HuH-7.5 (cell line): Measurements from ENCODE around the gene HBZ.
A peak's percentile ranks its signal among the peaks of the same experiment; 100 is the strongest.
"Not testable (repeated sequence)": the region's sequence is repeated elsewhere in the genome, so short reads cannot be mapped to it uniquely, and the experiment has no call there.

ENCODE experiments used
- DNase-seq: peaks from one replicate; pipeline ENCODE4 v3.0.0; 2011; ENCODE audit warnings: low spot score

The HBZ gene

DNA sequence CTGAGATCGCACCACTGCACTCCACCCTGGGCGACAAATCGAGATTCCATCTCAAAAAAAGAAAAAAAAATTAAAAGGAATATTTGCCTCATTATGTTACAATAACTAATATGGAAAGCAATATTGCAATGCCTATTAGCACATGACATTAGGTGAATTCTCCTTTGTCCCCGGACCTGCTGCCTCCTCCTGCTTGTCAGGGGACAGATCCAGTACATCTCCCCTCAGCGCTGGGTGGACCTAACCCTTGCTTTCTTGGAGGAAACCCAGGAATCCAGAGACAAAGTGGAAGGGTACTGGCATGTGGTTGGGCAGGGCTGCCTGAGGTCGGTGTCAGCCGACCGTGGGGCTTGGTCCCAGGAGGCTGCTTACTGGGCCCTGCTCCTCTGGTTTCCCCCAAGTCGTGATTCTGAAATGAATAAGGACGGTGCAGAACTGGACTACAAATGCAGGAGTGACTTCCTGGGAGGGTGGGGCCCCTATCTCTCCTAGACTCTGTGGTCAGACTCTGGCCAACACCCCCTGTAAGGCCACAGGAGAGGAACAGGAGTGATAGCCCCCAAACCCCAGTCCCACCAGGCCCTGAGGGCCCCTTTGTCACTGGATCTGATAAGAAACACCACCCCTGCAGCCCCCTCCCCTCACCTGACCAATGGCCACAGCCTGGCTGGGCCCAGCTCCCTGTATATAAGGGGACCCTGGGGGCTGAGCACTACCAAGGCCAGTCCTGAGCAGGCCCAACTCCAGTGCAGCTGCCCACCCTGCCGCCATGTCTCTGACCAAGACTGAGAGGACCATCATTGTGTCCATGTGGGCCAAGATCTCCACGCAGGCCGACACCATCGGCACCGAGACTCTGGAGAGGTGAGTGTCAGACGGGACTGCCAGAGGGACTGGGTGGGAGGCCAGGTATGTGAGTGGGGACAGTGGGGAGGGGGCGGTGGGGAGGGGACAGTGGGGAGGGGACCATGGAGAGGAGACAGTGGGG, at the start of gene HBZ:
HBZ (plus strand) TSS at position 504 of the 988 bp plus-strand sequence; CDS start at position 770, 266 bp downstream.
- DNase-seq = no peak

DNA sequence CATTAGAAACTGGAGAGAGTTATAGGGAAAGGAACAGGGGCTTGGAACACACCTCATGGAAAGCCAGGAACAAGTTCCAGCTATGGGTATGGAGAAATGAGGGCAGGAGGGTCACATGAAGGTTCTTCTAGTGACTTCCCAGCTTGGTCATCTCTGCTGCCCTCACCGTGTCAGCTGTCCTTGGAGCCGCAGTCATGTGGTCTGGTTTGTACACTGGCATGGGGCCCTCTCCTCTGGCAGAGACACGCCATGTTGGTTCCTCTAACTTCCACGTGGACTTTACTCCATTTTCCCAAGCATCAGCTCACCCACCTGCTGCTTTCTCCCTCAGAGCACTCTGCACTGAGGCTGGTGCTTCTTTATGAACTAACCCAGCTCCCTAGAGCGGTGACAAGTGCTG, 48.1 kb upstream of the HBZ start:
- DNase-seq = no peak

DNA sequence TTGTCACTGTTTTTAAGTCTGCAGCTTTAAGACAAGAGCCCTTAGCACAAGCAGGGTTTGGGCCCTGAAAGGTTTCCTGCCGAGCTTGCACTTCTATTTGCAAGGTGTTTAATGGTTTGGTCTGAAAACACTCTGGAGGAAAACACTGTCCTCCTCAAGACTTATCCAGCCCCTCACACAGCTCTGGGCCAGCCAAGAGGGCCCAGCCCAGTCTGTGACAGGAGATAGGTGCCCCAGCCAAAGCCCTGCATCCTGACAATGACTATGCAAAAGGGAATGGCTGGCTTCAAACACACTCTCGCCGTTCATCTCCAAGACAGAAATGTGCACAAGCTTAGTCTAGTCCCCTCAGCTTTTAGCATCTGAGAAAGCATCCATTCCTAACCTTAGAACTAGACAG, 47.5 kb upstream of the HBZ start:
- DNase-seq = no peak

DNA sequence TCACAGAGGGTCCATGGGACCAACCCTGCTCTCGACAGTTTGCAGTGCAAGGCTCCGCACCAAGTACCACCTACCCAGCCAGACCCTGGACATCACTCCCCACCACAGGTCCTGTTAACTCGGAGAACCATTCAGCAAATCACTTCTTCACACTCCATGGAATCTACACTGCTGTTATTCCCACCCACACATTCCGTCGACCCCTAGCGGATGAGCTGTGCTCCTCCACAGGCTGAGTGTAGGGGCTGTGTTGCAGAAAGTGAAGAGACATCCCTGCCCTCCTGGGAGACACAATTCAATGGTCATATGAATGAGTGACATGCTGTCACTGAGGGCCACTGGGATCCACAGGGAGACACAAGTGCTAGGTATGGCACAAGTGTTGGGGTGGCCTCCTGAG, 46.9 kb upstream of the HBZ start:
- no peak for DNase-seq

DNA sequence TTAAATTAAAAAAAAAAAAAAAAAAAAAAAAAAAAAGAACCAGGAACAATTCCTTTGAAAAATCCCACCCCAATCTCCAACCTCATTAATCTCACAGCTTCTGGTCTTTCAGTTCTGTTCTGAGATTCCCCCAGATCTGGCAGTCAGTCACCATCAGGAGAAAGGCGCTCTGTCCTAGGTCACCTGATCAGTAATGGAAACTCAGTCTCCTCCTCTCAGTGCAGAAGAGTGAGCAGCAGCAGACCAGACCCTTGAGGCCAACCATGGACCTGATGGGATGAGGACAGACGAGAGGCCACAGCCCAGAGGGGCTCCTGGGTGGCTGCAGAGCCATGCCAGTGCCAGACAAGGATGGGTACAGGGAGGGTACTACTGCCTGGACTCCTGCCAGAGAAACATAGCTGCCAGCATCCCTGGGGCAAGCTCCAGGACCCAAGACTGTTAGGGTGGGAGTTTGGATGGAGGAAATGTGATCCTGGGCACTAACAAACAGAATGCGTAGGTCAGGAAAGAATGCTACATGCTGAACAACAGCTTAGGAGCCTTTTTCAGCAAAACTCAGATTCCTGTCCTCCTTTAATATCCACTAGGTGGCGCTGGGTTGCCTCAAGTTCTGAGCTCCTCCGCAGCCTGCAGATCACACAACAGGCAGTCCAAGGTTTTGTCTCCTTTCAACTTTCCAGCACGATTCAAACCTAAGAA, 45.7 kb upstream of the HBZ start:
- peak; percentile 66 for DNase-seq

DNA sequence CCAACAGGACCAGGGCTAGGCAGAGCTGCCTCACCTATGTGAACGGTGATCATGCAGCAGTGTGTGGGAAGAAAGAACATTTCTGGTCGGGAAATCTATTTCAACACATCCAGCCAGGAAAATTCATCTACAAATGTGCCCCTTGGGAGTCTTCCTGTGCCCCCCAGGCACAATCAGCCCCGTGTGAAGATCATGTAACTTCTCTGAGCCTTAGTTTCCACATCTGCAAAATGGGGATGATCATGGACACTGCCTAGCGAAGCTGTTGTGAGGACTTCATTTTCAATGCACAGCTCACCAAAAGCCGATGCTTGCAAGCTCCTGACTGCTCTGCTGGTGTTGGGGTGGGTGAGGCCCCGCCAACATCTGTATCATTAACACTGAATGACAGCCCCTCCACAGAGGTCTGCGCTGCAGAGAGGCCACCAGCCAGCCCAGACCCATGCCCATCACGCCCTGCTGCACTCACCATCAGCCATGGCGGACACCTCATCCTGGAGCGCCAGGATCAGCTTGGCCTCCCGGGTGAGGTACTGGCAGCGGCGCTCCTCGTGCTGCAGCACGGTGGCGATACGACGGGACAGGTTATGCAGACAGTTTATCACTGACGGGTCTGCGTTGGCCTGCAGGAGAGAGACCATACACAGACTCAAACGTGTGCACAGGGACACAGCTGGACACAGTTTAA, 40.1 kb upstream of the HBZ start:
- no peak for DNase-seq

DNA sequence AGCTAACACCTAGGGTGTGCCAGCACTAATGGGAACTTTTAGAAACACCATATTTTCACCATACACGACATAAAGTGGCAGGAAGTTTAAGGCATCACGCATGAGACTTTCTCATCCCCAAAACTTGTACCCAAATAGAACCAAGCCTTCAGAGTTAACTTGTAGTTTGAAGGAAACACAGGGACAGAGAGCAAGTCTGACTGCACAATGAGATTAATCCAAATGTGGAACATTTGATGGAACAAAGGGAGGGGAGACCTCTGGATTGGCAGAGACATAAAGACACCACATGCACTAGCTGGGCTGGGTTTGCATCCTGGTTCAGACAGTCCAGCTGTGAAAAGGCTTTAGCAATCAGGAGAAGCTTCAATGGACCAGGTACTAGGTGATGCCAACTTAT, 38.1 kb upstream of the HBZ start:
- no peak for DNase-seq

DNA sequence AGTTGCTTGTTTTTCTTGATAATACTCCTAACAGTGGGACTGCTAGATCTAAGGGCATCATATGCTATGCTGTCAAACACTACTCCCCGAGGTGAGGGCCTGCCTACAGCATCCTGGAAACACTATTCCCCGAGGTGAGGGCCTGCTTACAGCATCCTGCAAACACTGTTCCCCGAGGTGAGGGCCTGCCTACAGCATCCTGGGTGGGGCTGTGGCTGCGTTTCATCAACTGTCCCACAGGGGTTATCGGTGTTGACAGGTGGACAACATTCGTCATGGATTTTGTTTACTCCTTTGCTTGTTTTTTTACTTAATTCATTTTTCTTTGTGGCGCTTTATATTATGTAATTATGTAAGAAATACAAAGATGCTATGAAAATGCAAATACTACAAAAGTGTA, 36.4 kb upstream of the HBZ start:
- no peak for DNase-seq

DNA sequence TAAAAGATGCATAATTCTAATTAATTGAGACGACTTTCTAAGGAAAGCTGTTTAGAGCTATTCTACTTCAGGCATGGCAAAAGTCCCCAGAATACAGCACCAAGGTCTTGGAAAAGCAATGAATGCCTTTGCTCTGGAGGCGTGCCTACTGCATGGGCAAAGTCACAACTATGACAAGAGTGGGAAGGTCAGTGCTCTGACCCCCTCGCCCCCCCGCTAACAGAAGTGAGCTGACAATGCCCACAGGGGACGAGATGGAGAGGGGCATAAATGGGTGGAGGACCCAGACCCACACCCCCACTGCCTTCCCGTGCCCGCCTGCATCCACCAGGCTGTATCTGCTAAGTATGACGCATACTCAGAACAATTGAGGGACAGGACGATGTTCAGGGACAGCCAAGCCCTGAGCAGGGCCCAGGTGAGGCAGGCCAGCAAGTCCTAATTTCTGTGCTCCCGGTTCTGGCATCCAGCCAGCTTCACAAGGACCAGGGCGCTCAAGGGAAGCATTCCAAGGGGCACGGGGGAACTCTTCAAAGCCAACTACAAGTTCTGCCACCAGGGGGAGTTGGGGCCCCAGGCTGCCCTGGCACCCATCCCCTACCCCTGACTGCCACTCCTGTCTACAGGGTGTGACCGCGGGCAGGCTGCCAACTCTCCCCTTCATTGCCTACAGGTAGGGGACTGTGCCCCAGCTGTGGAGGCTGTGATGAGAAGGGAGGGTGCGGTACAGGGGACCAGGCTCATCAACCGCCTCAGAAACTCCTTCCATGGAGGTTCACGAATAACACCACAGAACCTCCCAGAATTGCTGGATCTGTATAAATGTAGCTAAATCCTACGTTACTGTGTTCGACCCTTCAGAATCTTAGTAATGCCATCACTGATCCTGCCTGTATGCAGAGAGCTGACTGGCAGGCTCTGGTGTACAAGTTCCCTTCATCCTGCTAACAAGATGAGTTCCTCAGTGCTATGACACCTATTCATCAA, 34.8 kb upstream of the HBZ start:
- DNase-seq = peak; percentile 52

DNA sequence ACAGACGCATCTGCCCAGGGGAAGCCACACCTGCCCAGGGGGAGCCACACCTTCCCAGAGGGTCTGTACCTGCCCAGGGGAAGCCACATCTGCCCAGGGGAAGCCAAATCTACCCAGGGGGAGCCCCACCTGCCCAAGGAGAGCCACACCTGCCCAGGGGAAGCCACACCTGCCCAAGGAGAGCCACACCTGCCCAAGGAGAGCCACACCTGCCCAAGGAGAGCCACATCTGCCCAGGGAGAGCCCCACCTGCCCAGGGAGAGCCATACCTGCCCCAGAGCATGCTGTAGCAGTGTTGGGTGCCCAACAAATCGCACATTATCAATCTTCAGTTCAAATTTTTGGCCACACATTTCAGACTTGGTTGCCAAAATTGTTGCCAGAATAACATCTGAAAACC, 33.6 kb upstream of the HBZ start:
- no peak for DNase-seq

DNA sequence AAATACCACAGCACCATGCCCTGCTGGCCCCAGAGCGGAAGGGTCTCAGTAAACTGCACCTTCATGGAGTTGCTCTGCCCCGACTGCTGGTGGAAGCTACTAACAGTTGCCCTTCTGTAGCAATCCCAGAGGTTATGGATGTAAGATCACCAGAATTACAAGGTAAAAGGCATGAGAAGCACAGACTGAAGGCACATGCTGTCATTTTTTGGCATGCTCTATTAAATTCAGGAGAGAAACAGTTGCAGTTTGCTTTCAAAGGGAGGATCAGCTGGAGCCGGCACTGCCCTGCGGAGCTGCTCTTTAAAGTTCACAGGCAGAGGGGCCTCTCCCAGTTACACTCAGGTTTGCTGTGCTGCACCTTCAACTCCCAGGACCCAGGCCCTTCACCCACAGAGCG, 33.1 kb upstream of the HBZ start:
- no peak for DNase-seq

DNA sequence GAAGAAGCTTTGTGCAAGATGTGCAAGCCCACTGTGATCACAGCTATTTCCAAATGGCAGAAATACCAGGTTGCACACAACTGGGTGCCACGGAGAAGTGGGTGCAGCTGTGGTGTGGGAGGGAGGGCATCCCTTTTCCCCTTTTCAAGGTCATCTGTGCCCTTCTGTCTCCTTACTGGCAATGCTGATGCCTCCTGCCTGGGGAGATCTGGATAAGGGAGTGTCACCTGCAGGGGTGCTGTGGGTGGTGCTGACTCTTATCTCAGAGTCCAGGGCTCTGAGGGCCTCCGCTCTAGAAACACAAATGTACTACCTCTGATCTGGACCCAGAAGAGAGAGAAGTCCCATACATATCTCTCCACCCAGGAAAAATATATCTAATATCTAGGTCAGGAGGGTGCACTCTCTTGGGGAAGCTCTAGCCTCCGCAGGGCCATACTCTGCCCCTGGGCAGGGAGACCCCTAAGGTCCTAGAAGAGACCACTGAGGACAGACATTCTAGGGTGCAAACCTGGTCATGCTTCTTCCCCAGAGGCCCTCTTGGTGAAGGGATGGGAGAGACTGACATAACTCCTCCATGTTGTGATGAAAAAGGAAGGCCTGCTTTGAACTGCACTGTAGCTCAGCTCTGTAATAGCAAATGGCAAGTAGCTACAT, 32.5 kb upstream of the HBZ start:
- no peak for DNase-seq

DNA sequence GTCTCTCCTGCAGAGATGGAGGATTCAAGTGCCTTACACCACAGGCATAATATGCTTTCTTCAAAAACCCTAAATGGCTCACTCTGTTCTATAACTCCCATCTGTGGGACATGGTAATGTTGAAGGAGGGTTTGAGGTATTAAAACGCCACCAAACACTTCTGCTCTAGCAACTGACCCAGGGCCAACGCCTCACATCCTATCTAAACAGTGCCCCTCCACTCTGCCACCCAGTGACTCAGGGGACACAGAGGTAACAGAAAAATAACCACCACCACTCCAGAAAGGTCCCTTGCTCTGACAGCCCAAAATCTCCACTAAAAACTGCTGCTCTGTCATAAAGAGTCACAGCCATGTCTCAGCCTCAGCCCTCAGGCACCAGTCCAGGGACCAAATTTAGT, 31.7 kb upstream of the HBZ start:
- no peak for DNase-seq

DNA sequence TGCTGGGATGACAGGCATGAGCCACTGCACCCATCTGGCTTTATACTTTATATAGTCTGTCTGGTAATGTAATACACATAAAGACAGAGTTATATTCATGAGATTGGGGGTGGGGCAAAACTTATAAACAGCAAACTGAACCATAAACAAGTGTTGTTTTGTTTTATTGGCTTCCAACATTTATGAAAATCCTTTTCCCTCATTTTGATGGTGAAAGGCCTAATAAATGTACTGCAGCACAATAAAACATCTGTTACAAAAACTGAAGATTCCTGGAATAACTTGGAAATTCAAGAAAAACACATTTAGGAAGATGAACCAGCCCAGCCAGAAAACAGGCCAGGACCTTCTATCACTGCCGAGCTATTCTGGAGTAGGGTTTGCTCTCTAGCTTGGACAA, 30.1 kb upstream of the HBZ start:
- DNase-seq = no peak

DNA sequence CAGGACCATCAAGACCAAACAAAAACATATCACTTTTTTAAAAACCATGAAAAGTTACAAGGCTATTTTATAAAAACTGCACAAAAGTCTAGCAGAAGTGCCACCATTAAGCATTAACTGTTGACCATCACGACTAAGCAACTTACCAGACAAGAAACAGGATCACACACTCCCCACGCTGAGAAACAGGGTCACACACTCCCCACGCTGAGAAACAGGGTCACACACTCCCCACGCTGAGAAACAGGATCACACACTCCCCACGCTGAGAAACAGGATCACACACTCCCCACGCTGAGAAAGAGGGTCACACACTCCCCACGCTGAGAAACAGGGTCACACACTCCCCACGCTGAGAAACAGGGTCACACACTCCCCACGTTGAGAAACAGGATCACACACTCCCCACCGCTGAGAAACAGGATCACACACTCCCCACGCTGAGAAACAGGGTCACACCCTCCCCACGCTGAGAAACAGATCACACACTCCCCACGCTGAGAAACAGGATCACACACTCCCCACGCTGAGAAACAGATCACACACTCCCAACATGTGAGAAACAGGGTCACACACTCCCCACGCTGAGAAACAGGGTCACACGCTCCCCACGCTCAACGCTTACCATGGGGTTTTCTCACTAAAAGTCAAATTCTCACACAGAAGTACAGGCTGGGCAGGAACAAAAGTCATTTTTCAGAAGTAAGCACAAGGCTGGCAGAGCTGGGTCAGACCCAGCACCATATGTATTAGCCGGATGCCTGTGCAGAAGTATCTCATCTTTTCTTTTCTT, 28.7 kb upstream of the HBZ start:
- not testable (repeated sequence) for DNase-seq

DNA sequence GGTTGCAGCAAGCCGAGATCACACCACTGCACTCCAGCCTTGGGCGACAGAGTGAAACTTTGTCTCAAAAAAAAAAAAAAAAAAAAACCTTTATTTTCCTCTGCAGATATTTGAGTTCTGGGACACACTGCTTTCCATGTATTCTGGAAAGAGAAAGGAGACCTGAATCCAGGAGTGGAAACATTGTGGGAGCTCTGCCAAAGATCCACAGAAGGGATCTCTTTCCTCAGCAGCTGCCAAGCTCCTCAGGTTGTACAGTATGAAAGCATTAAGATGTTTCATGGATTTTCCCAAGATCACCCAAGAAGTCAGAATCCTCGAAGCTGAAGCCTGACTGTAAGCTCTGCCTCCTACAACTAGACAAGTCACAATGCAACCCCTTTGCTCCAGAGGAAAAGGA, 27.4 kb upstream of the HBZ start:
- no peak for DNase-seq

DNA sequence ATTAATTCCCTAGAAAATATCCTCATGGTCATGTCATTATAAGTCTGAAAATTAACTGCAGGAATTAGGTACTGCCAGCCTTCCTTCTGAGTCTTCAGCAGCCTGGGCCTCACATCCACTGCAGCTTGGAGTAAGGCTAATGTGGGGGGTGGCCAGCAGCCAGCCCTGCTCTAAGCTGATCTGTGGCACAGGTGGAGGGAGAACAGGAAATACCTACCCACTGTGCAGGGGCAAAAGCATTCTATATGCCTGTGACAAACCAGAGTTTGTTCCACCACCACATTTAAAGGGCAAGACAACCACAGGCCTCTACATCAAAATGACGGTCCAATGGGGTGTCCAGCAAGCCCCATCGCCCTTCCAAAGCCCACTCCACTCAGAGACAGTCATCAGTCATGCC, 23.4 kb upstream of the HBZ start:
- DNase-seq = no peak

DNA sequence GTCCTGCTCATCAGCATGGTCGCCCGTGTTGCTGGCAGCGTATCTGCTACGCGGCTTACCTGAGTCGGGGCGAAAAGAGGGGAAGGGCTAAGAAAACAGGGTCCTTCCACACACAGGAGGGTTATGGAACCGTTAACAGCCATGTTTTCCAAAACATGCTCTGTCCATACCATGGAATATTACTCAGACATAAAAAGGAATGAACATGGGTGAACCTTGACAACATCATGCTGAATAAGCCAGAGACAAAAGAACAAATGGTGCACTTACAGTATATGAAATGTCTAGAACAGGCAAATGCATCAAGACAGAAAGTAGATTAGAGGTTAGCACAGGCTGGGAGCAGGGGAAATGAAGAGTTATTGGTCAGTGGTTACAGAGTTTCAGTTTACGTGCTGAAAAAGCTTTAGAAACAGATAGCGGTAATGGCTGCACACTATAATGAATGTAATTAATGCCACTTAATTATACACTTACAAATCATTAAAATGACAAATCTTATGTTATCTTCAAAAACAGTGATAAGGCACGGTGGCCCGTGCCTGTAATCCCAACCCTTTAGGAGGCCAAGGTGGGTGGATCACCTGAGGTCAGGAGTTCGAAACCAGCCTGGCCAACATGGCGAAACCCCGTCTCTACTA, 21.8 kb upstream of the HBZ start:
- DNase-seq = no peak

DNA sequence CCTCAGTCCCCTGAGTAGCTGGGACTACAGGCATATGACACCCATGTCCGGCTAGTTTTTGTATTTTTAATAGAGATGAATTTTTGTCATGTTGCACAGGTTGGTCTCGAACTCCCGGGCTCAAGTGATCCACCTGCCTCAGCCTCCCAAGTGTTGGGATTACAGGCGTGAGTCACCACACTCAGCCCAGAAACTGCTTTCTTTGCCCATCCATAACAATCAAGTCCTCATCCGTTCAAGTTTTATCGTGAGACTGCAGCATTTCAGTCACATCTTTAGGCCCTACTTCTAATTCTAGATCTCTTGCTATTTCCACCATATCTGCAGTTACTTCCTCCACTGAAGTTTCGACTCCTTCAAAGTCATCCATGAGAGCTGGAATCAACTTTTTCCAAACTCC, 20.3 kb upstream of the HBZ start:
- no peak for DNase-seq

DNA sequence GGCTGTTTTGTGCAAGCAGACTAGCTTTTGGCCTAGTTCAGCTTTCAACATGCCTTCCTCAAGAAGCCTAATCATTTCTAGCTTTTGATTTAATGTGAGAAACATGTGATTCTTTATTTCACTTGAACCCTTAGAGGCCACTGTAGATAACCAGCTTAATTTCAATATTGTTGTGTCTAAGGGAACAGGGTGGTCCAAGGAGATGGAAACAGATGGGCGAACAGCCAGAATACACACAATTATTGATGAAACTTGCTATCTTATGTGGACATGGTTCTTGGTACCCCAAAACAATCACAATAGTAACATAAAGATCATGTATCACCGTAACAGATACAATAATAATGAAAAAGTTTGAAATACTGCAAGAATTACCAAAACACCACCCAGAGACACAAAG, 18.7 kb upstream of the HBZ start:
- DNase-seq = no peak
